Activated CD4-positive, alpha-beta memory T cell treated with anti-CD3 and anti-CD28 coated beads, Interleukin-2, amount 10 ng/mL, durations not matched to agents 7 days and 5 days (primary cell): Measurements from ENCODE around the gene BBS9. TPM values are rescaled to one million over a fixed set of nuclear protein-coding genes. Genes with fewer than 3 reads are reported as not detected.

Experiments
- CTCF ChIA-PET: fragments of 350-600 bp; sonication (Branson Sonifier 250); formaldehyde crosslinking; loops from one replicate; lab custom pipeline; 2021; ENCODE audit warnings: antibody characterized with exemption, inconsistent platforms; lab: Charles Lee
- POLR2A ChIA-PET: fragments of 350-600 bp; sonication (Branson Sonifier 250); formaldehyde crosslinking; loops from one replicate; lab custom pipeline; 2021; ENCODE audit warnings: antibody characterized with exemption; lab: Charles Lee
- DNase-seq: peaks from one replicate; pipeline ENCODE4 v3.0.0-alpha.2; 2020
- H3K27ac Mint-ChIP-seq: one replicate; pipeline ENCODE4 v1.8.0; 2021; ENCODE audit warnings: mild to moderate bottlenecking, mixed read lengths
- H3K27me3 Mint-ChIP-seq: one replicate; pipeline ENCODE4 v1.8.0; 2021; ENCODE audit warnings: mixed read lengths
- H3K36me3 Mint-ChIP-seq: one replicate; pipeline ENCODE4 v1.8.0; 2021; ENCODE audit warnings: low read depth, mixed read lengths
- H3K4me1 Mint-ChIP-seq: one replicate; pipeline ENCODE4 v1.8.0; 2021; ENCODE audit warnings: mixed read lengths
- H3K4me3 Mint-ChIP-seq: one replicate; pipeline ENCODE4 v1.8.0; 2021; ENCODE audit warnings: mild to moderate bottlenecking, mixed read lengths
- H3K9me3 Mint-ChIP-seq: one replicate; pipeline ENCODE4 v1.8.0; 2021; ENCODE audit warnings: mixed read lengths
- total RNA-seq, 2 experiments: library from RNA; stranded (reverse); gene quantifications; one replicate each; pipeline ENCODE4 v1.2.3, GENCODE V29; 2021

The BBS9 gene
- total RNA-seq, 2 experiments from 2014 or later = 13.7 to 14.0 TPM

- no peak for DNase-seq
- Mint-ChIP-seq H3K4me3 (no peak overlapping the region), H3K36me3 (peaks cover 3% of the 10 kb centered on the region), H3K9me3 (no peaks in the 10 kb centered on the region), H3K4me1 (no peaks in the 10 kb centered on the region), H3K27me3 (no peaks in the 10 kb centered on the region), H3K27ac (no peak overlapping the region)
- ChIA-PET CTCF (no interaction called here), POLR2A (no interaction called here)
Observed at GRCh38 chr7:33369888-33370287, 240.5 kb downstream of the BBS9 start.

DNA sequence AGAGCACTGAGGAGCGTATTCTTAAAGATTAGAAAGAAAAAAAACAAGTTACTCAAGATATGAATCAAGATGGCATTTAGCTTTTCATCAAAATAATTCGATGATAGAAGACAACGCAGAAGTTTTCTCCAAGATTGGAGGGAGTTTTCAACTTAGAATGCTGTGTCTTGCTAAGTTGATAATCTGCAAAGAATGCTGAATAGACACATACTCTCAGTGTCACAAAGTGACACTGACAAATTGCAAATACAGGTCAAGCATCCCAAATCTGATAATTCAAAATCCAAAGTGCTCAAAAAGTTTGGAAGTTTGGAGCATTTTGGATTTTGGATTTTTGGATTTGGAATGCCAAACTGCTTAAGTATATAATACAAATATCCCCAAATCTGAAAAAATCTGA, 243.8 kb downstream of the BBS9 start:
- no peak for DNase-seq
- no peak overlapping the region for H3K27ac Mint-ChIP-seq
- ChIA-PET CTCF (no interaction called here), POLR2A (no interaction called here)
- no peaks in the 10 kb centered on the region for H3K4me1 Mint-ChIP-seq
- H3K27me3 Mint-ChIP-seq = no peaks in the 10 kb centered on the region
- no peak overlapping the region for H3K4me3 Mint-ChIP-seq
- H3K9me3 Mint-ChIP-seq = no peaks in the 10 kb centered on the region
- peaks cover 3% of the 10 kb centered on the region for H3K36me3 Mint-ChIP-seq

- CTCF ChIA-PET = no interaction called here
- Mint-ChIP-seq H3K27ac (no peak overlapping the region), H3K27me3 (no peaks in the 10 kb centered on the region), H3K36me3 (no peaks in the 10 kb centered on the region), H3K4me3 (no peak overlapping the region), H3K4me1 (no peaks in the 10 kb centered on the region), H3K9me3 (no peaks in the 10 kb centered on the region)
- POLR2A ChIA-PET = interaction anchor here (0.6 kb wide), 1 partner anchor 20 kb away, joined by 4 read pairs; no protein-coding TSS in a partner anchor
- no peak for DNase-seq
Observed at GRCh38 chr7:33379891-33380525, 250.6 kb downstream of the BBS9 start.

GRCh38 chr7:33388332-33388731, 259.0 kb downstream of the BBS9 start:
- H3K4me1 Mint-ChIP-seq = peaks cover under 1% of the 10 kb centered on the region
- ChIA-PET CTCF (no interaction called here), POLR2A (no interaction called here)
- no peaks in the 10 kb centered on the region for H3K27me3 Mint-ChIP-seq
- H3K4me3 Mint-ChIP-seq = no peak overlapping the region
- H3K9me3 Mint-ChIP-seq = no peaks in the 10 kb centered on the region
- H3K36me3 Mint-ChIP-seq = no peaks in the 10 kb centered on the region
- DNase-seq = no peak
- no peak overlapping the region for H3K27ac Mint-ChIP-seq

DNA sequence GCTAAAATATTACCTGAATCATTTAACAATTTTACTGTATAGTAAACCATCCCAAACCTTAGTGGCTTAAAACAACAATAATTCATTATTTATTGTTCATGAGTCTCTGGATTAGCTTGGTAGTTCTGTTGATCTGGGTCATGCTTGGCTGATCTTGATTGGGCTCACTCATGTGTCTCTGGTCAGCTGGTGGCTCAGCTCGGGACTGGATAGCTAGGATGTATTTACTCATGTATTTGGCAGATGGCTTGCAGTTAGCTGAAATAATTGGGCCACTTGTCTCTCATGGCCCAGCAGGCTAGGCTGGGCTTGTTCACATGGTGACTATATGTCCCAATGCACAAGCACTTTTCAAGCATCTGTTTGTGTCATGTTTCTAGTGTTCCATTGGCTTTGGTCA, 262.8 kb downstream of the BBS9 start:
- peaks cover 14% of the 10 kb centered on the region for H3K4me1 Mint-ChIP-seq
- DNase-seq = no peak
- no peaks in the 10 kb centered on the region for H3K27me3 Mint-ChIP-seq
- no peaks in the 10 kb centered on the region for H3K9me3 Mint-ChIP-seq
- ChIA-PET POLR2A (no interaction called here), CTCF (no interaction called here)
- H3K4me3 Mint-ChIP-seq = no peak overlapping the region
- no peak overlapping the region for H3K27ac Mint-ChIP-seq
- peaks cover 2% of the 10 kb centered on the region for H3K36me3 Mint-ChIP-seq

DNA sequence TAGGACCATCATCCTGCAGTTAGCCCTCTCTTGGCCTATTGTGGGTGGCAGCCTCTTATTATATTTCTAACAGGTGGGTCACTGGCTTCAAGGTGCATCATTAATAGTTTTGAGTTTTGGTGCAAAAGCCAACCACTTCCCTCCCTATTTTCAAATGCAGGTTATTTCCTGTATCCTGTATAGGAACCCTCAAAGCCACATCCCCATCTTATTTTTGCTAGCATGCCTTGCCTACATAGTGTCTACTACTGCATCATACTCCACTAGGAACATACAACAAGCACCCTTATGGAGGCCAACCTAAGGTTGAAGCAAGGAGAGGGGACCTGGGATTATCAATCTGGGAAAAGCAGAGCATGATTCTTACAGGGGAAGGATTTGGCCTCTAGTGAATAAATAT, 264.4 kb downstream of the BBS9 start:
- Mint-ChIP-seq H3K36me3 (peaks cover 2% of the 10 kb centered on the region), H3K4me1 (peaks cover 14% of the 10 kb centered on the region), H3K9me3 (no peaks in the 10 kb centered on the region), H3K27ac (no peak overlapping the region), H3K4me3 (no peak overlapping the region), H3K27me3 (no peaks in the 10 kb centered on the region)
- POLR2A ChIA-PET = no interaction called here
- CTCF ChIA-PET = no interaction called here
- no peak for DNase-seq

- ChIA-PET POLR2A (no interaction called here), CTCF (no interaction called here)
- DNase-seq = no peak
- no peak overlapping the region for H3K27ac Mint-ChIP-seq
- no peaks in the 10 kb centered on the region for H3K27me3 Mint-ChIP-seq
- H3K9me3 Mint-ChIP-seq = no peaks in the 10 kb centered on the region
- H3K4me3 Mint-ChIP-seq = no peak overlapping the region
- peaks cover 14% of the 10 kb centered on the region for H3K4me1 Mint-ChIP-seq
- H3K36me3 Mint-ChIP-seq = peaks cover 2% of the 10 kb centered on the region
Observed at GRCh38 chr7:33395340-33395739, 266.0 kb downstream of the BBS9 start.

GRCh38 chr7:33399528-33400213, 270.3 kb downstream of the BBS9 start:
- no peak overlapping the region for H3K4me3 Mint-ChIP-seq
- H3K4me1 Mint-ChIP-seq = peaks cover 3% of the 10 kb centered on the region
- peaks cover 2% of the 10 kb centered on the region for H3K36me3 Mint-ChIP-seq
- no peaks in the 10 kb centered on the region for H3K9me3 Mint-ChIP-seq
- DNase-seq = no peak
- ChIA-PET POLR2A (no interaction called here), CTCF (no interaction called here)
- H3K27ac Mint-ChIP-seq = no peak overlapping the region
- no peaks in the 10 kb centered on the region for H3K27me3 Mint-ChIP-seq

DNA sequence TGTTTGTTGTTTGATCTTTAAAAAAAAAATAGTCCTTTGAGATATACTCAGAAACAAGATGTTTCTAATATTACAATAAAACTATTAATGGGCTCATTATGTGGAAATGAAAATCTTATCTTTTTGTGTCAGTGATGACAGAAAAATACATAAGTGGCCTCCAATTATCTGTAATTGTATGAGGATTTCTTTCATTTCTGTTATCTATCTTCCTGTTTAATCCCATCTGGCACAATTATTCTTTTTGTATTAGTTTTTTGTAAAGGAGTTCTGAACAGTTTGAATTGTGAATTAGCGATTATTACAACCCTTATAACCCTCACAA, 270.8 kb downstream of the BBS9 start:
- Mint-ChIP-seq H3K27me3 (no peaks in the 10 kb centered on the region), H3K4me3 (no peak overlapping the region)
- CTCF ChIA-PET = no interaction called here

DNA sequence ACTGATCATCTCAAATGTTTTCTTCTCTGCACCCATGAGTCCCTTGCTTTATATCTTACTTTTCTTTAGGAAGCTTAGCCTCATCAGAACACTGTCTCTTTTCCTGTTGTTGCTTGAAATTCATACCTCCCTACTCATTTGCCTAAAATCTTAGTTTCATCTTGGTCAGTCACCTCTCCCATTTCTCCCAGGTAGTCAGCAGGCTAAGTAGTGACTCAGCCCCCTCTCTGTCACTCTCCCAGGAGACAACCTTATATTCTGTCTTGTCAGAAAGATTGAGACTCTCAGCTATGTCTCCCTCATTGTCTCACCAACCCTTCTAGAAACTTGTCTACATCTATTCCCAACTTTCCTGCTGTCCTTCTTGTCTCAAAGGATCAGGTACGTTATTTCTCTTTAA, 280.9 kb downstream of the BBS9 start:
- ChIA-PET CTCF (no interaction called here), POLR2A (no interaction called here)
- Mint-ChIP-seq H3K9me3 (peaks cover 10% of the 10 kb centered on the region), H3K27me3 (no peaks in the 10 kb centered on the region), H3K4me3 (no peak overlapping the region), H3K4me1 (no peaks in the 10 kb centered on the region), H3K36me3 (no peaks in the 10 kb centered on the region), H3K27ac (no peak overlapping the region)
- no peak for DNase-seq

More for the DNA sequence above, 270.8 kb downstream of the BBS9 start:
- no peak overlapping the region for H3K27ac Mint-ChIP-seq
- peaks cover 3% of the 10 kb centered on the region for H3K4me1 Mint-ChIP-seq
- POLR2A ChIA-PET = no interaction called here
- DNase-seq = no peak
- H3K36me3 Mint-ChIP-seq = peaks cover 2% of the 10 kb centered on the region
- no peaks in the 10 kb centered on the region for H3K9me3 Mint-ChIP-seq

- ChIA-PET POLR2A (no interaction called here), CTCF (interaction anchor here (1.2 kb wide), 1 partner anchor 13 kb away, joined by 4 read pairs; no protein-coding TSS in a partner anchor)
- DNase-seq = no peak
- Mint-ChIP-seq H3K4me3 (no peak overlapping the region), H3K36me3 (no peaks in the 10 kb centered on the region), H3K9me3 (peaks cover 10% of the 10 kb centered on the region), H3K27me3 (no peaks in the 10 kb centered on the region), H3K4me1 (no peaks in the 10 kb centered on the region), H3K27ac (no peak overlapping the region)
Observed at GRCh38 chr7:33411020-33411419, 281.7 kb downstream of the BBS9 start.

DNA sequence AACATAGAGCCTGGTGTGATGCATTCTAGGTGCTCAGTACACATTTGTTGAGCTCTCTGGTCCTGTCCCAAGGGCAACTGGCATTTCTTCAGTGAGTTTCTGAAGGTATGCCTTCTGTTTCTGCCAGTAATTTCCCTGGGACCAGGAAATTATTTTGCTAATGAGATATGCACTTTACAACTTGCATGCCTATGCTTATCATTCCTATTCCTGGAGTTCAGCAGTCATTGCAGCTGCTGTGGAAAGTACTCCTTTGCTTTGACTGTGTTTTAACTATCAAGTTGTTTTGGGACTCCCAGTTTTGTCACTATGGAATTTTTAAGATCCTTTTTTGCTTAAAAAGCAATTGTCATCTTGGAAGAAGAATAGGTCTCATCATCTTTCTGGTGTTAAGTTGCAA, 283.0 kb downstream of the BBS9 start:
- no peak overlapping the region for H3K27ac Mint-ChIP-seq
- H3K36me3 Mint-ChIP-seq = no peaks in the 10 kb centered on the region
- CTCF ChIA-PET = interaction anchor here (1.7 kb wide), 1 partner anchor 11 kb away, joined by 3 read pairs; no protein-coding TSS in a partner anchor
- no peak overlapping the region for H3K4me3 Mint-ChIP-seq
- H3K9me3 Mint-ChIP-seq = peaks cover 8% of the 10 kb centered on the region
- POLR2A ChIA-PET = no interaction called here
- H3K27me3 Mint-ChIP-seq = no peaks in the 10 kb centered on the region
- no peaks in the 10 kb centered on the region for H3K4me1 Mint-ChIP-seq
- DNase-seq = no peak

- CTCF ChIA-PET = no interaction called here
- Mint-ChIP-seq H3K27me3 (no peaks in the 10 kb centered on the region), H3K36me3 (no peaks in the 10 kb centered on the region), H3K9me3 (no peaks in the 10 kb centered on the region), H3K4me1 (no peaks in the 10 kb centered on the region), H3K4me3 (no peak overlapping the region), H3K27ac (no peak overlapping the region)
- POLR2A ChIA-PET = no interaction called here
- no peak for DNase-seq
Observed at GRCh38 chr7:33418251-33418701, 288.9 kb downstream of the BBS9 start.
